A549 (cell line): Measurements from ENCODE around the gene ELMO3. TPM values are rescaled to one million over a fixed set of nuclear protein-coding genes. Genes with fewer than 3 reads are reported as not detected.
A peak's percentile ranks its signal among the peaks of the same experiment; 100 is the strongest.

Source experiments
- ATAC-seq, 2 experiments: fragments of 200-7000 bp in 1 of 2; fragments of >200 bp in 1 of 2; cut with Nextera tagmentation in 1 of 2; cut with Tn5 transposase in 1 of 2; 3 replicates each; pipeline versions ENCODE4 v1.8.0 to v1.9.1; 2018 to 2020; ENCODE audit warnings: mild to moderate bottlenecking in 1 of 2, moderate library complexity in 1 of 2
- CTCF ChIA-PET: fragments of 300-600 bp; sonication (Branson Sonifier 250); formaldehyde crosslinking; extraction: SDS; loops from one replicate; lab custom pipeline; 2021; ENCODE audit warnings: antibody characterized with exemption, inconsistent platforms; lab: Yijun Ruan, JAX
- POLR2A ChIA-PET: fragments of 350-600 bp; formaldehyde crosslinking; extraction: SDS; loops from one replicate; lab custom pipeline; 2021; ENCODE audit warnings: antibody characterized with exemption, inconsistent platforms; lab: Yijun Ruan, JAX
- DNase-seq, 2 experiments: peaks; one replicate each; pipeline versions ENCODE4 v3.0.0 to v3.0.0-alpha.2; 2011 to 2016; ENCODE audit warnings: low read depth in 1 of 2, low spot score in 1 of 2
- FAIRE-seq: peaks from 2 replicates; lab custom pipeline; 2011; peaks lifted over from hg19 to GRCh38; lab: Jason Lieb, UNC
- H3K27ac ChIP-seq, 2 experiments: fragments of >200 bp; sonication (Bioruptor Twin); formaldehyde crosslinking; 3 replicates each; pipeline ENCODE4 v1.5.1; 2016 to 2017
- H3K4me1 ChIP-seq: fragments of >200 bp; sonication (Bioruptor Twin); formaldehyde crosslinking; 3 replicates; pipeline ENCODE4 v1.6.1; 2016
- H3K4me2 ChIP-seq: fragments of >200 bp; sonication (Bioruptor Twin); formaldehyde crosslinking; 3 replicates; pipeline ENCODE4 v1.6.1; 2016
- H3K4me3 ChIP-seq: fragments of >200 bp; sonication (Bioruptor Twin); formaldehyde crosslinking; 3 replicates; pipeline ENCODE4 v1.5.1; 2016
- H3K9me3 ChIP-seq: fragments of >200 bp; sonication (Bioruptor Twin); formaldehyde crosslinking; 3 replicates; pipeline ENCODE4 v1.6.1; 2016
- BCL3 ChIP-seq: fragments of >200 bp; sonication (Bioruptor Twin); formaldehyde crosslinking; IDR thresholded peaks from 3 replicates; pipeline ENCODE4 v1.6.1; 2016
- CEBPB ChIP-seq, 2 experiments: fragments of >200 bp in 1 of 2; sonication (Bioruptor Twin) in 1 of 2; formaldehyde crosslinking in 1 of 2; IDR thresholded peaks; 2 replicates each; pipeline ENCODE4 v1.6.1; 2012 to 2016
- FOSB ChIP-seq: fragments of 250-450 bp; sonication (Bioruptor Pico); IDR thresholded peaks from 2 replicates; pipeline ENCODE4 v1.5.0; 2020; ENCODE audit warnings: mild to moderate bottlenecking, moderate library complexity
- FOXS1 ChIP-seq: fragments of 250-450 bp; sonication (Bioruptor Pico); IDR thresholded peaks from 2 replicates; pipeline ENCODE4 v1.5.0; 2020; ENCODE audit warnings: mild to moderate bottlenecking, moderate library complexity
- HEYL ChIP-seq: fragments of 250-450 bp; sonication (Bioruptor Pico); IDR thresholded peaks from 2 replicates; pipeline ENCODE4 v1.8.0; 2021; ENCODE audit warnings: mild to moderate bottlenecking, moderate library complexity
- HOXB5 ChIP-seq: fragments of 250-450 bp; sonication (Bioruptor Pico); IDR thresholded peaks from 2 replicates; pipeline ENCODE4 v1.5.0; 2020; ENCODE audit warnings: mild to moderate bottlenecking, moderate library complexity
- MAX ChIP-seq: IDR thresholded peaks from 2 replicates; pipeline ENCODE4 v1.6.1; 2012
- NPAS2 ChIP-seq: fragments of 250-450 bp; sonication (Bioruptor Pico); IDR thresholded peaks from 2 replicates; pipeline ENCODE4 v1.8.0; 2022; ENCODE audit warnings: mild to moderate bottlenecking, moderate library complexity, borderline replicate concordance
- NR3C1 ChIP-seq: fragments of >200 bp; sonication (Bioruptor Twin); formaldehyde crosslinking; IDR thresholded peaks from 3 replicates; pipeline ENCODE4 v1.6.1; 2017
- PHF8 ChIP-seq: fragments of 200-600 bp; sonication (generic); IDR thresholded peaks from 2 replicates; pipeline ENCODE4 v1.6.1; 2016; ENCODE audit warnings: low read depth, mild to moderate bottlenecking, antibody characterized with exemption, moderate library complexity, borderline replicate concordance
- RARB ChIP-seq: fragments of 250-450 bp; sonication (Bioruptor Pico); IDR thresholded peaks from 2 replicates; pipeline ENCODE4 v1.8.0; 2021; ENCODE audit warnings: mild to moderate bottlenecking, moderate library complexity
- REST ChIP-seq: fragments of 200-600 bp; sonication (generic); IDR thresholded peaks from 2 replicates; pipeline ENCODE4 v1.6.1; 2016; ENCODE audit warnings: antibody characterized with exemption, mild to moderate bottlenecking, moderate library complexity
- RNF2 ChIP-seq: fragments of 200-600 bp; sonication (generic); IDR thresholded peaks from 2 replicates; pipeline ENCODE4 v1.6.1; 2016; ENCODE audit warnings: low read depth, mild to moderate bottlenecking, antibody characterized with exemption, moderate library complexity, borderline replicate concordance
- SMC3 ChIP-seq: fragments of >200 bp; sonication (Bioruptor Twin); formaldehyde crosslinking; IDR thresholded peaks from 3 replicates; pipeline ENCODE4 v1.6.1; 2018; ENCODE audit warnings: inconsistent platforms
- SREBF2 ChIP-seq: fragments of 450-650 bp; IDR thresholded peaks from 2 replicates; pipeline ENCODE4 v1.6.1; 2014; ENCODE audit warnings: mild to moderate bottlenecking, moderate library complexity
- TP53 ChIP-seq: fragments of 250-450 bp; sonication (Bioruptor Pico); IDR thresholded peaks from 2 replicates; pipeline ENCODE4 v1.5.0; 2021; ENCODE audit warnings: mild to moderate bottlenecking, moderate library complexity
- ZC3H11A ChIP-seq: fragments of 450-650 bp; IDR thresholded peaks from 2 replicates; pipeline ENCODE4 v1.6.1; 2014; ENCODE audit warnings: antibody characterized with exemption, mild to moderate bottlenecking
- ZFP36 ChIP-seq: fragments of 450-650 bp; IDR thresholded peaks from 2 replicates; pipeline ENCODE4 v1.6.1; 2014; ENCODE audit warnings: borderline replicate concordance; ENCODE audit not compliant: partially characterized antibody
- WGBS: methylation state at CpG from one replicate; pipeline ENCODE4 v1.1.6; 2017; ENCODE audit errors: missing lambda C conversion rate; 5-methylcytosine and 5-hydroxymethylcytosine counted together
- polyA plus RNA-seq, 4 experiments: library from polyadenylated mRNA; depleted of rRNA in 3 of 4; stranded (reverse); fragments of >200 nt; fragmentation: RNase III in 1 of 4; extraction: RNeasy Plus Mini Kit Qiagen cat#74134 plus additional on column Dnase treatment in 1 of 4; gene quantifications; 2 replicates in 3 of 4; 3 replicates in 1 of 4; pipeline ENCODE4 v1.2.3, GENCODE V29; 2011 to 2017

Gene ELMO3
- polyA plus RNA-seq, 2 of the 4 experiments (the other 2 are of a cell fraction), result 0.62 to 1.4 TPM

GRCh38 chr16:67190041-67190440 is 8.9 kb upstream of the ELMO3 start, which contains the start of gene EXOC3L1:
Gene EXOC3L1 (minus strand): TSS chr16:67190136. CDS start chr16:67189676, 460 bp downstream.
- Histone ChIP-seq H3K27ac (no peak within 1 kb of the TSS), H3K4me1 (peaks cover 26% of the 10 kb centered on the region), H3K9me3 (no peaks in the 10 kb centered on the region), H3K4me2 (no peak within 1 kb of the TSS), H3K4me3 (no peak within 1 kb of the TSS)
- no peak for TF ChIP-seq RNF2
- TF ChIP-seq NPAS2 (CRISPR knock-in tag), result no peak
- no peak for TF ChIP-seq SMC3
- TF ChIP-seq MAX, result no peak
- no peak for TF ChIP-seq NR3C1
- no peak for TF ChIP-seq REST
- TF ChIP-seq CEBPB (IDR thresholded peaks at IDR 0.05), result no peak
- TF ChIP-seq ZC3H11A, result no peak
- no peak for TF ChIP-seq ZFP36
- no peak for TF ChIP-seq FOSB (CRISPR knock-in tag)
- CTCF ChIA-PET, result interaction anchor here (0.6 to 10.7 kb wide), 9 partner anchors 8 to 236 kb away, joined by 3 to 162 read pairs (median 6); partner anchors contain the start of genes ELMO3, FBXL8, NOL3 and TRADD
- 73% methylated on average over 4 of the region's 6 CpGs for WGBS
- no peak for ATAC-seq
- POLR2A ChIA-PET, result no interaction called here
- FAIRE-seq, result no peak
- no peak for DNase-seq

GRCh38 chr16:67190448-67191399 is 8.2 kb upstream of the ELMO3 start:
- Histone ChIP-seq H3K4me2 (peak overlapping the region; percentile 82), H3K27ac (no peak overlapping the region), H3K4me3 (no peak overlapping the region), H3K9me3 (no peaks in the 10 kb centered on the region)
- CTCF ChIA-PET, result interaction anchor here (0.6 to 10.7 kb wide), 8 partner anchors 18 to 237 kb away, joined by 3 to 162 read pairs (median 4); partner anchors contain the start of gene NOL3
- WGBS, result 68% methylated on average over 13 of the region's 13 CpGs
- no peak for TF ChIP-seq RARB
- no peak for TF ChIP-seq SREBF2
- TF ChIP-seq, all 56 proteins: peak for 0
- no peak for FAIRE-seq
- DNase-seq, result no peak
- POLR2A ChIA-PET, result no interaction called here
- ATAC-seq, result no peak
- H3K4me1 ChIP-seq, result peaks cover 24% of the 10 kb centered on the region

GRCh38 chr16:67191411-67191994 is 7.4 kb upstream of the ELMO3 start:
- TF ChIP-seq HOXB5 (CRISPR knock-in tag) (no peak), CEBPB (IDR thresholded peaks at IDR 0.05) (no peak), PHF8 (no peak), TP53 (CRISPR knock-in tag) (no peak), NR3C1 (no peak), HEYL (no peak), FOXS1 (no peak), BCL3 (no peak)
- TF ChIP-seq, all 56 proteins: peak for 0
- POLR2A ChIA-PET, result interaction anchor here (1.8 kb wide), 1 partner anchor 36 kb away, joined by 6 read pairs; the partner anchor contains the start of gene TMEM208
- no peak for FAIRE-seq
- no peak for DNase-seq
- Histone ChIP-seq H3K4me1 (peaks cover 18% of the 10 kb centered on the region), H3K4me2 (peak overlapping the region; percentile 82), H3K4me3 (peak overlapping the region; percentile 95), H3K27ac (peak overlapping the region; percentile 97), H3K9me3 (no peaks in the 10 kb centered on the region)
- CTCF ChIA-PET, result interaction anchor here (10.3 kb wide), 1 partner anchor 19 kb away, joined by 105 read pairs; no protein-coding TSS in a partner anchor
- WGBS, result 27% methylated on average over 9 of the region's 9 CpGs
- ATAC-seq, result peak; percentile 36 to 44; a peak in 5 of 6 replicates
